ENCODE results near the gene WHAMM. TPM values are rescaled to one million over a fixed set of nuclear protein-coding genes. Genes with fewer than 3 reads are reported as not detected.
A peak's percentile ranks its signal among the peaks of the same experiment; 100 is the strongest.

Gene WHAMM
- total RNA-seq, 2 experiments from 2014 or later = 8.6 to 13.6 TPM

- H3K27ac ChIP-seq (ENCODE audit: low read depth, low read length, poor library complexity, severe bottlenecking) = no peak overlapping the region
- no peak overlapping the region for H3K4me2 ChIP-seq (ENCODE audit: low read length)
- CTCF ChIA-PET (ENCODE audit: unreplicated experiment) = no interaction called here
- H3K4me3 ChIP-seq (ENCODE audit: low read depth, low read length, poor library complexity, severe bottlenecking) = no peak overlapping the region
- POLR2A ChIA-PET = no interaction called here
- TF ChIP-seq CTCF (conservative IDR thresholded peaks at IDR 0.05; ENCODE audit: low read length) (no peak), EZH2phosphoT487 (IDR thresholded peaks at IDR 0.05; ENCODE audit: borderline replicate concordance, low read depth, low read length) (no peak)
- no peak for DNase-seq (ENCODE audit: low spot score)
- intact Hi-C loops (cut with micrococcal nuclease; ENCODE audit: unreplicated experiment) = no loop called here
- H2AFZ ChIP-seq (ENCODE audit: low read length) = no peak overlapping the region
- H3K4me1 ChIP-seq (ENCODE audit: insufficient read depth, low read length, poor library complexity, severe bottlenecking) = peaks cover 13% of the 10 kb centered on the region
- H4K20me1 ChIP-seq (ENCODE audit: insufficient read depth, low read length) = no peaks in the 10 kb centered on the region
- BruUV-seq (replicated peaks) = no TSS peak
- H3K79me2 ChIP-seq (ENCODE audit: insufficient read depth, low read depth, low read length) = no peaks in the 10 kb centered on the region
- no peaks in the 10 kb centered on the region for H3K36me3 ChIP-seq (ENCODE audit: insufficient read depth, low read length)
- H3K9me2 ChIP-seq (ENCODE audit: insufficient read depth, low read length) = no peaks in the 10 kb centered on the region
- no peaks in the 10 kb centered on the region for H3K9me3 ChIP-seq (ENCODE audit: low read length)
Observed at GRCh38 chr15:82854554-82854953, 45.1 kb downstream of the WHAMM start.

DNA sequence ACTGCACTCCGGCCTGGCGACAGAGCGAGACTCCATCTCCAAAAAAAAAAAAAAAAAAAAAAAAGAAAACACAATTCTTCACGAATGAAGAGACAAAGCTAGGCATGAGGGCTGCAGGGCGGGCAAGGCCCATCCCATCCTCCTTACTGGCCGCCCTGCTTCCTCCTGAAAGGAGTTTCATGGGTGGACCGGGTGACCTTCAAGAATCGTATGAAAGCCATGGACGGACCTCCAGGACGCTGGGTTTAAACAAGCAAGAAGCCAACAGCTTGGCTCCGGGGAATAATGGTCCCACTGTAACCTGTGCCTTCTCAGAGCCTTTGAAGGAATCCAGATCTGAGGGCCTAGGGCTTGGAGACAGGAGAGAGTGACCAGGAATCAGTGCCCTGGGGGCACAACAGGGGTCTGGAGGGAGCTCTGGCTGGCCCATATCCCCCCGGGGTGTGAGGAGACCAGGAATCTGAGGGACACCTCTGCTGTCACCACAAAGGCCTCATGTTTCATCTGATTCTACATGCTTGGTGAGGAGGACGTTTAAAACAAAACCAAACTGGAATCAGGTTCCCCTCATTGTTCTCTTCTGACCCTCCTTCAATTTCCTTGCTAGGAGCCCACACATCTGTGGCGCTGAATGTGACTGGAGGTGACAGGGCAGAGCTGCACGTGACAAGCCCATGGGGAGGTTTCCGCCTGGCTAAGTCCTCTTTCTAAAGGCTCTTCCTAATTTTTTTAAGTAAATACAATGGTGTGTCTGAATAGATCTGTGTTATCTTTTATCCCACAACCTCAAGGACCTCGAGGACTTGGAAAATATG is 46.1 kb downstream of the WHAMM start:
- ChIA-PET CTCF (ENCODE audit: unreplicated experiment) (no interaction called here), POLR2A (interaction anchor here (0.5 to 0.6 kb wide), 2 partner anchors 16 to 58 kb away, joined by 3 to 4 read pairs; no protein-coding TSS in a partner anchor)
- peak; percentile 43 for DNase-seq (ENCODE audit: low spot score)
- Histone ChIP-seq H4K20me1 (ENCODE audit: insufficient read depth, low read length) (no peaks in the 10 kb centered on the region), H3K4me3 (ENCODE audit: low read depth, low read length, poor library complexity, severe bottlenecking) (no peak overlapping the region), H3K4me1 (ENCODE audit: insufficient read depth, low read length, poor library complexity, severe bottlenecking) (peaks cover 10% of the 10 kb centered on the region), H3K79me2 (ENCODE audit: insufficient read depth, low read depth, low read length) (no peaks in the 10 kb centered on the region), H2AFZ (ENCODE audit: low read length) (peak overlapping the region; percentile 87; the same call in 1 of the 2 replicates), H3K36me3 (ENCODE audit: insufficient read depth, low read length) (no peaks in the 10 kb centered on the region), H3K4me2 (ENCODE audit: low read length) (peak overlapping the region; percentile 35), H3K9me3 (ENCODE audit: low read length) (no peaks in the 10 kb centered on the region), H3K9me2 (ENCODE audit: insufficient read depth, low read length) (no peaks in the 10 kb centered on the region), H3K27ac (ENCODE audit: low read depth, low read length, poor library complexity, severe bottlenecking) (no peak overlapping the region)
- TF ChIP-seq EZH2phosphoT487 (IDR thresholded peaks at IDR 0.05; ENCODE audit: borderline replicate concordance, low read depth, low read length) (no peak), CTCF (conservative IDR thresholded peaks at IDR 0.05; ENCODE audit: low read length) (no peak)
- intact Hi-C loops (cut with micrococcal nuclease; ENCODE audit: unreplicated experiment) = no loop called here
- BruUV-seq (replicated peaks) = no TSS peak
